GM18868 (cell line): ENCODE results near the gene SLC6A13.
"Not testable (repeated sequence)": the region's sequence is repeated elsewhere in the genome, so short reads cannot be mapped to it uniquely, and the experiment has no call there.

Experiments
- ATAC-seq: cut with Tn5 transposase; IDR thresholded peaks from one replicate; pipeline ENCODE4 v1.9.1; 2021; ENCODE audit warnings: mild to moderate bottlenecking, moderate library complexity; ENCODE audit not compliant: unreplicated experiment

SLC6A13 gene

GRCh38 chr12:262817-263216 is at the start of gene SLC6A13:
SLC6A13 (minus strand) TSS chr12:262836; CDS start chr12:260052, 2,784 bp downstream.
- no peak for ATAC-seq

DNA sequence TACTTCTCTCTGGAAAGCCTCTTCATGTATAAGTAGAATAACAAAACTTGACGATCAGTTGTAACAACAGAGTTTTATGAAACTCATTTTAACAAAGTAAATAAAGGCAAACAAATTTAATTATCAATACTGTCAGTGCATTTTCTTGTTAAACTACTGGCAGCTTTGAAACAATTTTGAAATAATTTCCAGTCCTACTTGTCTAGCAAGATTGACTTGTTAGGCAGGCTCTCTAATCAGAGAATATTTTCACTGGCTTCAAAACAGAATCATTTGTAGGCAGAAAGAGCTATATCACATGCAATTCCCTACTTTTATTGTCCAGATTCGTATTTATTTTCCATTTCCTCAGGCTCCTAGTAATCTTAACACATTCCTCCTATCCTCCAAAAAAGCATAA is 45.9 kb upstream of the SLC6A13 start:
- ATAC-seq = no peak

- no peak for ATAC-seq
These were observed 44.8 kb upstream of the SLC6A13 start for GRCh38 chr12:307406-307805.

GRCh38 chr12:304805-305204 is 42.2 kb upstream of the SLC6A13 start:
- ATAC-seq = no peak

GRCh38 chr12:302766-303165 is 40.1 kb upstream of the SLC6A13 start:
- ATAC-seq = not testable (repeated sequence)

DNA sequence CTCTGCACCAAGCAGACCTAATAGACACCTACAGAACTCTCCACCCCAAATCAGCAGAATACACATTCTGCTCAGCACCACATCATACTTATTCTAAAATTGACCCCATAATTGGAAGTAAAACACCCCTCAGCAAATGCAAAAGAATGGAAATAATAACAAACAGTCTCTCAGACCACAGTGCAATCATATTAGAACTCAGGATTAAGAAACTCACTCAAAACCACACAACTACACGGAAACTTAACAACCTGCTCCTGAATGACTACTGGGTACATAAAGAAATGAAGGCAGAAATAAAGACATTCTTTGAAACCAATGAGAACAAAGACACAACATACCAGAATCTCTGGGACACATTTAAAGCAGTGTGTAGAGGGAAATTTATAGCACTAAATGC is 37.5 kb upstream of the SLC6A13 start:
- not testable (repeated sequence) for ATAC-seq

DNA sequence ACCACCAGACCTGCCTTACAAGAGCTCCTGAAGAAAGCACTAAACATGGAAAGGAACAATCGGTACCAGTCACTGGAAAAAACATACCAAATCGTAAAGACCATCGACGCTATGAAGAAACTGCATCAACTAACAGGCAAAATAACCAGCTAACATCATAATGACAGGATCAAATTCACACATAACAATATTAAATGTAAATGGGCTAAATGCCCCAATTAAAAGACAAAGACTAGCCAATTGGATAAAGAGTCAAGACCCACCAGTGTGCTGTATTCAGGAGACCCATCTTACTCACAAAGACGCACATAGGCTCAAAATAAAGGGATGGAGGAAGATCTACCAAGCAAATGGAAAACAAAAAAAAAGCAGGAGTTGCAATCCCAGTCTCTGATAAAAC is 36.9 kb upstream of the SLC6A13 start:
- not testable (repeated sequence) for ATAC-seq

DNA sequence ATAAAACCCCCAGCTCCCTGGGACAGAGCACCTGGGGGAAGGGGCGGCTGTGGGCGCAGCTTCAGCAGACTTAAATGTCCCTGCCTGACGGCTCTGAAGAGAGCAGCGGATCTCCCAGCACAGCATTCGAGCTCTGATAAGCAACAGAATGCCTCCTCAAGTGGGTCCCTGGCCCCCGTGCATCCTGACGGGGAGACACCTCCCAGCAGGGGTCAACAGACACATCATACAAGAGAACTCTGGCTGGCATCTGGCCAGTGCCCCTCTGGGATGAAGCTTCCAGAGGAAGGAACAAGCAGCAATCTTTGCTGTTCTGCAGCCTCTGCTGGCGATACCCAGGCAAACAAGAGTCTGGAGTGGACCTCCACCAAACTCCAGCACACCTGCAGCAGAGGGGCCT is 35.4 kb upstream of the SLC6A13 start:
- not testable (repeated sequence) for ATAC-seq

DNA sequence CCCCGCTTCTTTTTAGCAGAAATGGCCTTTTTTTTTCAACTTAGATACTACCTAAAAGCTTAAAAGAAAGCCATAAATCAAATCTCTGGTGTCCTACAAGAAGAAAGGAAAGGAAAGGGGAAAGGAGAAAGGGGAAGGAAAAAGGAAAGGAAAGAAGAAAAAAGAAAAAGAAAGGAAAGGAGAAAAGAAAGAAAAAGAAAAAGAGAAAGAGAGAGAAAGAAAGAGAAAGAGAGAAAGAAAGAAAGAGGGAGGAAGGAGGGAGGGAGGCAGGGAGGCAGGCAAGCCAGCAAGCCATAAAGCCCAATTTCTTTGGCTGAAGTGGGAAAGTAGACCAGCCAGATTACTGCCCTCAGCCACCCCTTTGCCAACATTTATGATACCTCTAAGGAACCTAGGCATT is 32.5 kb upstream of the SLC6A13 start:
- ATAC-seq = no peak

- ATAC-seq = no peak
These were observed 30.6 kb upstream of the SLC6A13 start for GRCh38 chr12:293199-293598.

DNA sequence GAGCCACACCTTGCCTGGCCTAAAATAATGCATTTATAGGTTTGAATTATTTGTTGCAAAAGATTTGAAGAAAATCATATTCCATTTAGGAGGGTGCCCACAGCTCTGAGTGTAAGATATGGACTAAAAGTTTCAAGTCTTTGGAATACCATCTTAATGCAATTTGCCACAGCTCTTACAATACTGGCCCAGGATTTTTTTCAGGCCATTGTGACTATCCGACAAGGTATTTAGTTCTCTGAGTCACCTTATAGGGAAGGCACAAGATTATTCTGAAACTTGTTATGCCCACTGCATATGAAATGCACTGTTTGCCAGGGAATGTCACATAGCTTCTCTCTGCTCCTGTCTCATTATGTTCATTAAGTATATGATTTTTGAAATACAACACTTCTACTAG is 29.6 kb upstream of the SLC6A13 start:
- ATAC-seq = no peak

- no peak for ATAC-seq
These were observed 28.6 kb upstream of the SLC6A13 start for GRCh38 chr12:291153-291723.

DNA sequence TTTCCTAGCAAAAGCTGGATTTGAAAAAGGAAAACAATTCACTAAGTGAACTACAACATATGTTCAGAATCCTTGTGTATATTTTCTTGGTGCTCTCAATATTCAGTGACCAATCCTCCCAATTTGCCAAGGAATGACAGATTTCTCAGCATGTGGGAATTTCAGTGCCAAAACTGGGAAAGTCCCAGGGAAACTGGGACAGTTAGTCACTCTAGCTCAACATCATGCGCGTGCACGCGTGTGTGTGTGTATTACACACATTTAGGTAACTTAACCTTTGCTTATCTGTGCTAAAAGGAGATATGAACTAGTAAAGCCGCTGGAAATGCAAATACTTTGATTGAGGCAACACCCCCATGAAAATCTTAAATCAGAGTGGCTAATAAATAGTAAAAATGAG is 26.1 kb upstream of the SLC6A13 start:
- no peak for ATAC-seq

GRCh38 chr12:286531-287300 is 24.1 kb upstream of the SLC6A13 start:
- no peak for ATAC-seq

- no peak for ATAC-seq
These were observed 15.4 kb upstream of the SLC6A13 start for GRCh38 chr12:278046-278445.

DNA sequence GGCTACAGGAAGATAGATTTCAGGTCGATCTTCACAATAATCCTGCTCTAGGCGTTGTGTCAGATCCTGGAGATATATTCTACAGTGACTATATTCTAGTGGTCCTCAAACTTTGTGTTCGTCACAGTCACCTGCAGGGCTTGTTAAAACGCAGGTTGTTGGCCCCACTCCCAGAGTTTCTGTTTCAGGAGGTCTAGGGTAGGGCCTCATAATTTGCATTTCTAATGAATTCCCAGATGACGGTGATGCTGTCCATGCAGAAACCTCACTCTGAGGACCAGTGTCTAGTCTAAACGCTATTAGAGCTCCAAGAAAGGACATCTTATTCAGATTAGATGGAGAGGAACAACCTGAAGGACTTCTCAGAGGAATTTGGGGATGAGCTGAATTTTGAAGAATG is 13.2 kb upstream of the SLC6A13 start:
- no peak for ATAC-seq

DNA sequence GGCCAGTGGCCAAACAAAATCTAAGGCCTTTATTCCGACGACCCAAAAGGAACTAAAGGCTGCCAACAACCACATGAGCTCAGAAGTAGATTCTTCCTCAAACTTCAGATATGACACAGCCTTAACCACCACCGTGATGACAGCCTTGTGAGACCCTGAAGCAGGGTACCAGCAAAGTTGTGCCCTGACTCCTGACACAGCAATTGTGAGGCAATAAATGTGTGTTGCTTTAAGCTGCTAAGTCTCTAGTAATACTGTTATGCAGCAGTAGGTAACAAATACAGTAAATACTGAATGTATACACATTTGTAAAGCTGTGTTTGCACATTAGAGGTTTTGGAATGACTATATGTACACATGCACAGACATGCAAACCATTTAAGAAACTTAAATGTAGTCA is 10.7 kb upstream of the SLC6A13 start:
- no peak for ATAC-seq

DNA sequence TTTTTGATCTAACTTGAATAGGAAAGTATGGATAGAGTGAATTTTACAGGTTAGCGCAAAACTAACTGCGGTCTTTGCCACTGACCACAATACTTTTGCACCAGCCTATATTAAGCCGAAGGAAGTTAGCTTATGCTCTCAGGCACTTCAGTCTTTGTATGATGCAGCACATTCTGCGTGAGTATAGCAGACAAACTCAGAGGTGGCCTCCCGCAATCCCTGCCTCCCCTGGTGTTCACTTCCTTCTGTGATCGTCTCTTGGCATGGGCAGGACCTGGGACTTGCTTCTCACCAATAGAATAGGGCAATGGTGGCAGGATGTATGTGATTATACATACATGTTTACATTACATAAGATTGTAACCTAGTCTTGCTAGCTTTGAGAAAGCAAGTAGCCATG is 10.3 kb upstream of the SLC6A13 start:
- ATAC-seq = no peak

- ATAC-seq = no peak
These were observed 8.5 kb upstream of the SLC6A13 start for GRCh38 chr12:271161-271560.

DNA sequence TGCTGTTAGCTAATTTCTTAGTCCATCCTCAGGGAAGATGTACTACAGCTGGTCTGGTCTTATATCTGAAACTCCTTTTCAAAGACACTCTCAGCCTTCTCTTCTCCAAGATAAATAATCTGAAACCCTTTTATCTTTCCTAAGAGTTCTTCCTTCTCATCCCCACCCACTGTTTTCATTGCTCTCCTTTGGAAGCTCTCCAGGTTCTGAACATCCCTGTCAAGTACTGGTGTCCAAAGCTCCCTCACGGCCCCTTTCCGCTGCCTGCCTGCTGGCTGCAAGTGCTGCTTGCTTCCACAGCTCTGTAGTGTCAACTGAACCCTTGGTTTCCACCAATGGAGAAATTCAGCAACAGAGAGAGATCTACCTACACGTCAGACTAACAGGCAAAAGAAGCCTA is 6.6 kb upstream of the SLC6A13 start:
- ATAC-seq = no peak

GRCh38 chr12:268483-268840 is 5.8 kb upstream of the SLC6A13 start:
- no peak for ATAC-seq

GRCh38 chr12:267581-268482 is 5.2 kb upstream of the SLC6A13 start:
- no peak for ATAC-seq
